AG09319 (cell line): Measurements from ENCODE around the gene TFB2M.

Experiments used
- DNase-seq: peaks from one replicate; pipeline ENCODE4 v3.0.0-alpha.2; 2010; ENCODE audit warnings: low read depth; ENCODE audit errors: extremely low read depth
- CTCF ChIP-seq: IDR thresholded peaks from 2 replicates; pipeline ENCODE4 v1.5.1; 2011; ENCODE audit warnings: low read depth, mild to moderate bottlenecking, inconsistent platforms, low read length, moderate library complexity

The TFB2M gene

GRCh38 chr1:246503341-246503740 is 62.7 kb downstream of the TFB2M start:
- no peak for DNase-seq

GRCh38 chr1:246497331-246497915 is 68.6 kb downstream of the TFB2M start:
- DNase-seq = peak; percentile 52
- peak; percentile 63 for TF ChIP-seq CTCF

More at GRCh38 chr1:246503341-246503740, 62.7 kb downstream of the TFB2M start:
- no peak for TF ChIP-seq CTCF

- TF ChIP-seq CTCF = peak; percentile 95
- DNase-seq = peak; percentile 49
Observed at GRCh38 chr1:246492611-246493245, 73.3 kb downstream of the TFB2M start.

GRCh38 chr1:246491551-246492053 is 74.5 kb downstream of the TFB2M start:
- no peak for TF ChIP-seq CTCF
- no peak for DNase-seq
